Neural crest cell (in vitro differentiated cells): Measurements from ENCODE around the gene WDR33. TPM values are rescaled to one million over a fixed set of nuclear protein-coding genes. Genes with fewer than 3 reads are reported as not detected.

Source experiments
- DNase-seq: peaks from one replicate; pipeline ENCODE4 v3.0.0; 2021; ENCODE audit warnings: low read depth, mixed read lengths, low spot score
- H3K27ac Mint-ChIP-seq: one replicate; pipeline ENCODE4 v1.8.0; 2021; ENCODE audit warnings: mild to moderate bottlenecking, mixed read lengths; ENCODE audit not compliant: unreplicated experiment
- H3K27me3 Mint-ChIP-seq: 2 replicates; pipeline ENCODE4 v1.8.0; 2021; ENCODE audit warnings: low read depth, mild to moderate bottlenecking, mixed read lengths
- H3K36me3 Mint-ChIP-seq: 2 replicates; pipeline ENCODE4 v1.8.0; 2021; ENCODE audit warnings: low read depth, mild to moderate bottlenecking, mixed read lengths
- H3K4me1 Mint-ChIP-seq: 2 replicates; pipeline ENCODE4 v1.8.0; 2021; ENCODE audit warnings: mixed read lengths
- H3K4me3 Mint-ChIP-seq: one replicate; pipeline ENCODE4 v1.8.0; 2021; ENCODE audit warnings: mild to moderate bottlenecking, mixed read lengths
- H3K9me3 Mint-ChIP-seq: 2 replicates; pipeline ENCODE4 v1.8.0; 2021; ENCODE audit warnings: mixed read lengths
- total RNA-seq: library from RNA; stranded (reverse); gene quantifications from 2 replicates; pipeline ENCODE4 v1.2.1, GENCODE V29; 2021
- TF ChIP-seq, protein P1 (sequence below): fragments of 200-600 bp; sonication (generic); conservative IDR thresholded peaks from 2 replicates; pipeline ENCODE4 v1.5.0; 2021; ENCODE audit warnings: antibody characterized with exemption, mild to moderate bottlenecking

The WDR33 gene
- total RNA-seq, 1 donor from 2014 or later = 72.4 TPM

DNA sequence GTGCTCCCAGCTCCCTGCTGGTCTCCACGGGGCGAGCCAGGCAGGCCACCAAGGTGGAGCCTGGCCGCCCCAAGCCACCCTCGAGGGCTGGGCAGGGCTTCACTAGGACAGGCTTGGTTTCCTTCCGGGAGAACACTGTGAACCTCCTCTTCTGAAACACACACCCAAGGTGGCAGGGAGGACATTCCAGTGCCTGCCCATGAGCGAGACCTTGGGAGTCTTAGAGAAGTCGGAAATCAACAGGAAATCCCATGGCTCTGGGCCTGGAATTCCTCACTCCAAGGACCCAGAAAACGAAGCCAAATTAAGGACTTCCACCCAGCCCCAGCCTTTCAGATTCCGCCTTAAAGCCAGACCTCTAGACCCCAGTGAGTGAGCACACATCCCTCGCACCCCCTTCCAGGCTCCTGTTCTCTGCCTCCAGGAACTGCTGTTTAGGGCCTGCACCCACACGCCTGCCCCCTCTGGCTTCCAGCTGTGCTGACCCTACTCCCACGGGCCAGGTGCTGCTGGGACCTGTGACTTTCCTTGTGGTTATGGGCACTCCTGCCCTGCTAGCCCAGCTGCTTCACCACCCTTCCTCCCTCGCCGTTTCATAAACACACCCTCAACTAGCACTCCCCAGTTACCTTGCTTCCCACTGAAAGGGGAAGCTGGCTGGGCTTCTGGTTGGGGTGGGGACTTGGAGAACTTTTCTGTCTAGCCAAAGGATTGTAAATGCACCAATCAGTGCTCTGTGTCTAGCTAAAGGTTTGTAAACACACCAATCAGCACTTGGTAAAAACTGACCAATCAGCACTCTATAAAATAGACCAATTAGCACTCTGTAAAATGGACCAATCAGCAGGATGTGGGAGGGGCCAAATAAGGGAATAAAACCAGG is 151.3 kb downstream of the WDR33 start:
- H3K36me3 Mint-ChIP-seq = no peaks in the 10 kb centered on the region
- peaks cover 37% of the 10 kb centered on the region for H3K4me1 Mint-ChIP-seq
- H3K4me3 Mint-ChIP-seq = no peak overlapping the region
- TF ChIP-seq, protein P1, sequence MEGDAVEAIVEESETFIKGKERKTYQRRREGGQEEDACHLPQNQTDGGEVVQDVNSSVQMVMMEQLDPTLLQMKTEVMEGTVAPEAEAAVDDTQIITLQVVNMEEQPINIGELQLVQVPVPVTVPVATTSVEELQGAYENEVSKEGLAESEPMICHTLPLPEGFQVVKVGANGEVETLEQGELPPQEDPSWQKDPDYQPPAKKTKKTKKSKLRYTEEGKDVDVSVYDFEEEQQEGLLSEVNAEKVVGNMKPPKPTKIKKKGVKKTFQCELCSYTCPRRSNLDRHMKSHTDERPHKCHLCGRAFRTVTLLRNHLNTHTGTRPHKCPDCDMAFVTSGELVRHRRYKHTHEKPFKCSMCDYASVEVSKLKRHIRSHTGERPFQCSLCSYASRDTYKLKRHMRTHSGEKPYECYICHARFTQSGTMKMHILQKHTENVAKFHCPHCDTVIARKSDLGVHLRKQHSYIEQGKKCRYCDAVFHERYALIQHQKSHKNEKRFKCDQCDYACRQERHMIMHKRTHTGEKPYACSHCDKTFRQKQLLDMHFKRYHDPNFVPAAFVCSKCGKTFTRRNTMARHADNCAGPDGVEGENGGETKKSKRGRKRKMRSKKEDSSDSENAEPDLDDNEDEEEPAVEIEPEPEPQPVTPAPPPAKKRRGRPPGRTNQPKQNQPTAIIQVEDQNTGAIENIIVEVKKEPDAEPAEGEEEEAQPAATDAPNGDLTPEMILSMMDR = no peak
- no peak overlapping the region for H3K27ac Mint-ChIP-seq
- DNase-seq = no peak
- H3K27me3 Mint-ChIP-seq = peaks cover 18% of the 10 kb centered on the region
- no peaks in the 10 kb centered on the region for H3K9me3 Mint-ChIP-seq

DNA sequence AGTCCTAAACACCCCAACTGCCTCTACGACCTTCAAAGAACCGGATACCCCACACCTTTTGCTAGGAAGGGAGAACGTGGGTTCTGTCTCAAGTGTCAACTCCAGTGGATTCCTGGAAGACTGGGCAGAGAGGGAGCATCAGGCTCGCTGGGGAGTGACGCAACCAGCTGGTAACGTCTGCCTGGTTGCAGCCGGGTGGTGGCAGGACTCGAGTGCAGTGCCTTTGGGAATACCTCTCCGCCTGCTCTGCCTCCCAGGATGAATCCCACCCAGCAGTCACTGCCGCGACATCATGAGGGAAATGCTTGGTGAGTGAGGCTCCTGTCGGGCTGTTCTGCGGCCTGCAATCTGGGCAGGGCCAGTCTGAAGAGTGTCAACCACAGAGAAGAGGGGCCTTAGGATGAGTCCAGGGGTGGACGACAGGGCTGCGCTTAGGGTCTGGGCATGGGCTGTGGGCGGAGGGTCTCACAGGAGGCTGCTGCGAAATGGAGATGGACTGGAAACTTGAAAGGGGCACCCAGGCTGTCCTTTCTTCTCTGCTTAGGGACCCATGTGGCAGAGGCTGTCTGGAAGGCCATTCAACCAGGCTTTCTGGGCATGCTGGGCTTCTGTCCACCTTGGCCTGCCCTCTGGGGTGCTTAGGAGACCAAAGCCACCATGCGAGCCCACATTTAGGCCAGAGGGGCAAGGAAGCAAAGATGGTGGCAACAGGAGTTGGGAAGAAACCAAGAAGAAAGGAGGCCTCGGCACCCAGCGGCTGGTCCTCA is 152.1 kb downstream of the WDR33 start:
- DNase-seq = no peak
- H3K4me3 Mint-ChIP-seq = no peak overlapping the region
- no peaks in the 10 kb centered on the region for H3K9me3 Mint-ChIP-seq
- H3K27ac Mint-ChIP-seq = no peak overlapping the region
- peaks cover 14% of the 10 kb centered on the region for H3K27me3 Mint-ChIP-seq
- peaks cover 37% of the 10 kb centered on the region for H3K4me1 Mint-ChIP-seq
- TF ChIP-seq, protein P1 = no peak
- H3K36me3 Mint-ChIP-seq = no peaks in the 10 kb centered on the region

GRCh38 chr2:127658146-127658545 is 152.8 kb downstream of the WDR33 start:
- no peak for DNase-seq
- peaks cover 7% of the 10 kb centered on the region for H3K27me3 Mint-ChIP-seq
- no peak overlapping the region for H3K27ac Mint-ChIP-seq
- H3K9me3 Mint-ChIP-seq = no peaks in the 10 kb centered on the region
- TF ChIP-seq, protein P1 = no peak
- no peaks in the 10 kb centered on the region for H3K36me3 Mint-ChIP-seq
- H3K4me3 Mint-ChIP-seq = no peak overlapping the region
- H3K4me1 Mint-ChIP-seq = peaks cover 30% of the 10 kb centered on the region

DNA sequence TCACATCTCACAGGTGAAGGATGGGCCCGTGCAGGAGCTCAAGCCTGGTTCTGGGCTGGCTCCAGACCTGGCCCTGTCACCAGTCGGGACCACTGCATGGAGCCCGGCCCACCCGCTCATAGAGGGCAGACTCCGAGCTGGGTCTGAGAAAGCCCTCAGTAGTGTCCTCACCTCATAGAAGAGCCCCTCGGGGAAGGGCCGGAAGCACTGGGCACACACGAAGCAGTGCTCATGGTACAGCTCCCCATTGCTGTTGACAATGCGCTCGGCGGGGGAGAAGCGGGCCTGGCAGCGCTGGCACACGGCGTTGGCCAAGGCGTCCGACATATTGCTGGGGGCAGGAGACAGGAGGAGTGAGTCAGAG is 153.8 kb downstream of the WDR33 start:
- Mint-ChIP-seq H3K9me3 (no peaks in the 10 kb centered on the region), H3K4me1 (peaks cover 32% of the 10 kb centered on the region), H3K27ac (no peak overlapping the region), H3K27me3 (peaks cover 3% of the 10 kb centered on the region), H3K36me3 (no peaks in the 10 kb centered on the region), H3K4me3 (no peak overlapping the region)
- TF ChIP-seq, protein P1 = no peak
- DNase-seq = no peak

DNA sequence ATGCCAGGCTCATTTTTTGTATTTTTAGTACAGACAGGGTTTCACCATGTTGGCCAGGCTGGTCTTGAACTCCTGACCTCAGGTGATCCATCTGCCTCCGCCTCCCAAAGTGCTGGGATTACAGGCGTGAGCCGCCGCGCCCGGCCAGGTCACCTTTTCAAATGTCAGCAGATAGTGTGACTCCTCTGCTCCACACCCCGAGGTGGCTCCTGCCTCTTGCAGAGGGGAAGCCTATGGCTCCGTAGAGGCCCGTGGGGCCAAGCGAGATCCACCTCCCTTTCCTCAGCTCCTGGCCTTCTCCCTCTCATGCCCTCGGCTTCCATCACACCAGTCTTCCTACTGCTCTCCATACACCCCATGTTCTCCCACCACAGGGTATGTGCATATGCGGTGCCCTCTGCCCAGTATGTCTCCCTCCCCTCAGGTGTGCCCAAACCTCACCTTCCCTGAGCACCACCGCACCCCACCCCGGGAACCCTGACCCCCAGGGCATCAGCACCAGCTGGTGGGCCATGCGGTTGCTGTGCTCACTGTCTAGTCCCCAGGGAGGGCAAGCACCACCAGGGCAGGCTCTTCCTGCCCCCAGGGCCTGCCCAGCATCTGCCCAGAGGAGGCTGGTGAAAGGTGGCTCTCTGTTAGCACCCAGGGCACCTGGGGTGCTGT is 154.3 kb downstream of the WDR33 start:
- Mint-ChIP-seq H3K36me3 (no peaks in the 10 kb centered on the region), H3K4me3 (no peak overlapping the region), H3K9me3 (no peaks in the 10 kb centered on the region), H3K4me1 (peaks cover 32% of the 10 kb centered on the region), H3K27ac (no peak overlapping the region), H3K27me3 (peaks cover 3% of the 10 kb centered on the region)
- TF ChIP-seq, protein P1 = no peak
- DNase-seq = no peak
